Esophagus squamous epithelium (tissue), 5 donors: ENCODE results near the gene PLEKHN1. TPM values are rescaled to one million over a fixed set of nuclear protein-coding genes. Genes with fewer than 3 reads are reported as not detected.

Experiments
- DNase-seq: peaks from one replicate; lab custom pipeline; 2025; lab: John Stamatoyannopoulos, UW
- H3K27ac ChIP-seq, 4 donors: fragments of 200-600 bp; sonication (generic); one replicate each; pipeline ENCODE4 v1.5.1; 2016 to 2019; ENCODE audit warnings: mild to moderate bottlenecking in 1 of 4
- H3K27me3 ChIP-seq, 4 donors: fragments of 200-600 bp; sonication (generic); 1 replicate in 3 of 4; 2 replicates in 1 of 4; pipeline versions ENCODE4 v1.5.1 to v1.6.0; 2017 to 2021; ENCODE audit warnings: antibody characterized with exemption in 1 of 4
- H3K36me3 ChIP-seq, 3 donors: fragments of 200-600 bp; sonication (generic); one replicate each; pipeline ENCODE4 v1.5.1; 2016 to 2019
- H3K4me1 ChIP-seq, 3 donors: fragments of 200-600 bp; sonication (generic); one replicate each; pipeline ENCODE4 v1.5.1; 2017 to 2019
- H3K4me3 ChIP-seq, 4 donors: fragments of 200-600 bp; sonication (generic); 1 replicate in 3 of 4; 2 replicates in 1 of 4; pipeline ENCODE4 v1.5.1; 2016 to 2019; ENCODE audit warnings: mild to moderate bottlenecking in 2 of 4, moderate library complexity in 1 of 4
- H3K9me3 ChIP-seq, 3 donors: fragments of 200-600 bp; sonication (generic); one replicate each; pipeline ENCODE4 v1.5.1; 2016 to 2019
- POLR2A ChIP-seq, 4 donors: fragments of 450-650 bp; IDR thresholded peaks; one replicate each; pipeline ENCODE4 v1.6.1; 2017; ENCODE audit warnings: antibody characterized with exemption in 4 of 4, mild to moderate bottlenecking in 4 of 4, moderate library complexity in 3 of 4
- WGBS, 2 donors: methylation state at CpG; one replicate each; pipeline ENCODE4 v1.1.5; 2018; 5-methylcytosine and 5-hydroxymethylcytosine counted together
- intact Hi-C: fragments of 100-400 bp; cut with DNase I; formaldehyde crosslinking; loops from one replicate; pipeline ENCODE4 v1.15.0; 2022
- small RNA-seq, 4 donors: library from RNA; depleted of rRNA; stranded (forward); fragments of <200 nt; gene quantifications; one replicate each; pipeline ENCODE3, GENCODE V24; 2016
- total RNA-seq, 4 donors: library from RNA; depleted of rRNA; stranded (reverse); fragments of >200 nt; gene quantifications; one replicate each; pipeline ENCODE4 v1.1.0, GENCODE V29; 2016
- TF ChIP-seq, protein P1 (sequence below), 6 experiments: fragments of 450-650 bp in 4 of 6; fragments of 200-600 bp in 2 of 6; sonication (generic) in 2 of 6; IDR thresholded peaks; one replicate each; pipeline ENCODE4 v1.5.1; 2016 to 2019; ENCODE audit warnings: antibody characterized with exemption in 6 of 6, mild to moderate bottlenecking in 4 of 6, moderate library complexity in 4 of 6
- donor health status: DM: yes; HTN: yes; CAD: no.

Gene PLEKHN1
- total RNA-seq, 4 donors from 2014 or later = 16.8 to 39.6 (median 23.4) TPM

DNA sequence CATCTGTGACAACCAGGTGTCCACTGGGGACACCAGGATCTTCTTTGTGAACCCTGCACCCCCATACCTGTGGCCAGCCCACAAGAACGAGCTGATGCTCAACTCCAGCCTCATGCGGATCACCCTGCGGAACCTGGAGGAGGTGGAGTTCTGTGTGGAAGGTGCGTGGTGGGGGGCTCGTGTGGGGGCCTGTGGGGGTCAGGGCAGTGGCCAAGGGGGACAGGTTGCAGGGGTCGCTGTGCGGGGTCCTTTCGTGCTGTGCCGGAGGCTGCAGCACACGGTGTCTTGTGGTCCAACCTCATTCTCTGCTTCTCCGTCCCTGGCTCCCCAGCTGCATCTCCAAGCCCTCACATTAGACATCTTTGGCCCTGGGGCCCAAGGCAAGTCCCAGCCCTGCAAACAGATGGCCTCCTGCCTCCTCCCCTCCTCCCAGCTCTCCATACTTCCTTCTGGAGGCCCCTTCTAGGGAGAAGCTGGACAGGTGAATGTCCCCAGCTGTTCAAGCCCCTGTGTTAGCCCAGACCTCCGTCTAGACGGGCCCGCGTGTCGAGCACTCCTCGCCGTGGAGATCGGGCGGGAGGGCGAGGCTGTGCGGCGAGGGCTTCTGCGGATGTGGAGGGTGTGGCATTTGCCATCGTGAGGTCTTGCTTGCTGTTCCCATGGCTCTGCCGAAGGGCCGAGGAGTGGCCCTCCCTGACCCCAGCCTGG lies 56.2 kb downstream of the PLEKHN1 start:
- 0 to 67% methylated on average over 1 to 3 of the region's 27 CpGs for WGBS, 2 donors
- Histone ChIP-seq H3K27me3 (peaks cover 0 to 11% (median 0%) of the 10 kb centered on the region in 4 donors), H3K9me3 (no peaks in the 10 kb centered on the region), H3K36me3 (peaks cover 0 to 3% (median 0%) of the 10 kb centered on the region in 3 donors), H3K4me3 (no peak overlapping the region), H3K4me1 (peaks cover 36 to 76% (median 47%) of the 10 kb centered on the region in 3 donors), H3K27ac (no peak overlapping the region)
- TF ChIP-seq, protein P1, sequence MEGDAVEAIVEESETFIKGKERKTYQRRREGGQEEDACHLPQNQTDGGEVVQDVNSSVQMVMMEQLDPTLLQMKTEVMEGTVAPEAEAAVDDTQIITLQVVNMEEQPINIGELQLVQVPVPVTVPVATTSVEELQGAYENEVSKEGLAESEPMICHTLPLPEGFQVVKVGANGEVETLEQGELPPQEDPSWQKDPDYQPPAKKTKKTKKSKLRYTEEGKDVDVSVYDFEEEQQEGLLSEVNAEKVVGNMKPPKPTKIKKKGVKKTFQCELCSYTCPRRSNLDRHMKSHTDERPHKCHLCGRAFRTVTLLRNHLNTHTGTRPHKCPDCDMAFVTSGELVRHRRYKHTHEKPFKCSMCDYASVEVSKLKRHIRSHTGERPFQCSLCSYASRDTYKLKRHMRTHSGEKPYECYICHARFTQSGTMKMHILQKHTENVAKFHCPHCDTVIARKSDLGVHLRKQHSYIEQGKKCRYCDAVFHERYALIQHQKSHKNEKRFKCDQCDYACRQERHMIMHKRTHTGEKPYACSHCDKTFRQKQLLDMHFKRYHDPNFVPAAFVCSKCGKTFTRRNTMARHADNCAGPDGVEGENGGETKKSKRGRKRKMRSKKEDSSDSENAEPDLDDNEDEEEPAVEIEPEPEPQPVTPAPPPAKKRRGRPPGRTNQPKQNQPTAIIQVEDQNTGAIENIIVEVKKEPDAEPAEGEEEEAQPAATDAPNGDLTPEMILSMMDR (IDR thresholded peaks at IDR 0.05) = no peak
- no peak for TF ChIP-seq POLR2A (IDR thresholded peaks at IDR 0.05)
- intact Hi-C loops = no loop called here
- no peak for DNase-seq

DNA sequence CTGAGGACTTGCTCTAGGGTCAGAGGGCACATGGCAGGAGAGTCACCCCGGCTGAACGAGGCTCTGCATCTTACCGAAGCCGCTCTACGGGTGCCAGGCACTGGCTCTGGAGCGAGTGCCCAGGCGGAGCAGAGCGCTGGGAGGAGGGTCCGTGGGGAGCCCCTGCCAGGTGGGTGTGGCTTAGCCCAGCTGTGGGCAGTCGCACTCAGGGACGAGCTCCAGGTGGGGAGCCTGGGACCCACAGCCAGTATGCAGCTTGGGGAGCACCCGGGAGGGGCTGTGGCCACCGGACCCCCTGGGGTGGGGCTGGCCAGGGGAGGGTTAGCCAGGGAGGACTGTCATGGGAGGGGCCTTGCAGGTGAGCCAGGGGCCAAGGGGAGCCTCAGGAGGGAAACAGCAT lies 57.4 kb downstream of the PLEKHN1 start:
- H3K27me3 ChIP-seq = peaks cover 0 to 11% (median 0%) of the 10 kb centered on the region in 4 donors
- no peak for DNase-seq
- intact Hi-C loops = no loop called here
- no peak overlapping the region for H3K27ac ChIP-seq
- H3K36me3 ChIP-seq = peaks cover 0 to 6% (median 0%) of the 10 kb centered on the region in 3 donors
- no peak overlapping the region for H3K4me3 ChIP-seq
- peaks cover 36 to 75% (median 47%) of the 10 kb centered on the region in 3 donors for H3K4me1 ChIP-seq
- no peaks in the 10 kb centered on the region for H3K9me3 ChIP-seq
- TF ChIP-seq POLR2A (IDR thresholded peaks at IDR 0.05) = no peak
- TF ChIP-seq, protein P1 (IDR thresholded peaks at IDR 0.05) = no peak
- 52 to 60% methylated on average over 8 to 10 of the region's 13 CpGs for WGBS, 2 donors

DNA sequence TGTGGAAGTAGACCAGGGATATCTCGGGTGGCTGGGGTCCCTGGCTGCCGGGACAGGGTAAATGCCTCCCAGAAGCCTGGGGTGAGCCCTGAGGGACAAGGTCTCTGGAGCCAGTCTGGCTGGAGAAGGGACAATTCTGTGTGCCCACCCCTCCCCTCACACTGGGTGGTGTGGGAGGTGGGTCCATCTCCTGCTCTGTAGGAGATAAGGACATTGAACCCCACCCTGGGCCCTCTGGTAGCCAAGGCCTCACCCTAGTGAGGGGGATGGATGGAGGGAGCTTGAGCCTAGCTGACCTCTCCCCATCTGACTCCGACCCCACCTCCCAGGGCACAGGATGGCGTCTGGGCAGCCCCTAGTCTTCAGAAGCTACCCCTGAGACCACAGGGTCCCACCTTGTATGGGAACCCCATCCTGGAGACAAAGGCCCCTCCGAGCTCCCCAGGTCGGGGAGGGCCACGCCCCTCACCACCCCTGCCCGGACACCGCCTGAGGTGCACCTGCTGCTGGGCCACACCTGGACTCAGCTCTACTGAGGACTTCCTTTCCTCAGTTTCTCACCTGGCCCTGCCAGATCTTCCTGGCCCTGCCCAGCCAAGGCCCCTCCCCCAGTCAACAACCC lies 58.0 kb downstream of the PLEKHN1 start:
- H3K4me1 ChIP-seq = peaks cover 32 to 70% (median 47%) of the 10 kb centered on the region in 3 donors
- H3K36me3 ChIP-seq = peaks cover 0 to 6% (median 0%) of the 10 kb centered on the region in 3 donors
- H3K27me3 ChIP-seq = peaks cover 0 to 11% (median 0%) of the 10 kb centered on the region in 4 donors
- H3K9me3 ChIP-seq = no peaks in the 10 kb centered on the region
- intact Hi-C loops = no loop called here
- no peak for DNase-seq
- peak overlapping the region in 3 of 4 donors; percentile 8 to 57 (median 35) for H3K4me3 ChIP-seq
- H3K27ac ChIP-seq = peak overlapping the region; percentile 65 to 79 (median 72)
- TF ChIP-seq, protein P1 (IDR thresholded peaks at IDR 0.05) = no peak
- no peak for TF ChIP-seq POLR2A (IDR thresholded peaks at IDR 0.05)
- 41 to 61% methylated on average over 7 of the region's 9 CpGs for WGBS, 2 donors

DNA sequence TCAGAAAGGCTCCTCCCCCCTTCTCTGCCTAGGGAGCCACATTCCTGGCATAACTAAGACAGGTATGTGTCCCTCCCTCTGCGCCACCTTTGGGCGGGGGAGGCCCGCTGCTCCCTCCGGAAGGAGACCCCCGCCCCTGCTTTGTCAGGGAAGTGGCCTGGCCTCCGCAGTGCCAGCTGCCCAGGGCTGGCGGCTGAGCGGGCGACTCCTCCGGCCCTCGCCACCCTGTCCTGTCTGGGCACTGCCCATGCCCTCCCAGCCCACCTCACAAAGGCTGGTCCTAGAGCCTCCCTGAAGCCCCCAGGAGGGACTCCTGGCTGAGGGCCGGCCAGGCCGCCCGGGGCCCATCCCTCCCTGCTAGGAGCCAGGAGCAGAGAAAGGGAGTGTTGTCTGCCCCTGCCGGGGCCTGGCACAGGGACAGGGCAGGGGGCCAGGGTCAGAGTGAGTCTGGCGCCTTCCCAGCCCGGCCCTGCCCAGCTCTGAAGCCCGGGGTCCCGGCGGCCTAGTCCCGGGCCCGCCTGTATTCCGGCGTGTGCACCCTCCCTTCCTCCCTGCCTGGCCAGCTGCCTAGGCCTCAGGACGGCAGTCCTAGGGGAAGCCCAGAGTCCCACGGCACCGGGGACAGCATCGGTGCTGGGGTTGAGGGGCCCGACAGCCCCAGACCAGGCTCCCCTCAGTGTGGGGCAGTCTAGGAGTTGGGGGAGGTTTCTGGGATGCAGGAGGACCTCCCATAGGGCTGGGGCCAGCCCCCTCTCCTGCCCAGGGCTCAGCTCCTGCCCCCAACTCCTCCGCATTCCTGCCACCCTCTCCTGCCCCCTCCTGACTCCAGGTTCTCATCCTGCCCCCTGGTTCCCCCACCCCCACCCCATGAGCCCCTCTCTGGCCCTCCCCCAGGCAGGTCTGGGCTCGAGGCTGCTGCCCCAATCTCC lies 58.8 kb downstream of the PLEKHN1 start:
- Histone ChIP-seq H3K9me3 (no peaks in the 10 kb centered on the region), H3K27ac (peak overlapping the region; percentile 65 to 79 (median 72)), H3K4me1 (peaks cover 32 to 70% (median 47%) of the 10 kb centered on the region in 3 donors), H3K27me3 (peaks cover 0 to 11% (median 0%) of the 10 kb centered on the region in 4 donors), H3K4me3 (peak overlapping the region; percentile 8 to 57 (median 24)), H3K36me3 (peaks cover 0 to 6% (median 0%) of the 10 kb centered on the region in 3 donors)
- intact Hi-C loops = no loop called here
- TF ChIP-seq, protein P1 (IDR thresholded peaks at IDR 0.05) = no peak
- peak in 1 of 4 donors; percentile 35 for TF ChIP-seq POLR2A (IDR thresholded peaks at IDR 0.05)
- 0% methylated on average over 1 of the region's 31 CpGs; no CpG with 5 or more reads in 1 of the 2 donors for WGBS, 2 donors
- no peak for DNase-seq

Small RNA genes lying within 50 kb of the gene (small RNA-seq; reads per million reads assigned to genes)
- gene AL645608.3 = 0 reads per million in 4 donors

Other genes with a start within 250 kb of the PLEKHN1 start
- gene SAMD11, start 42.6 kb upstream of the PLEKHN1 start, total RNA-seq = under 1 TPM in 3 of 4 donors, not detected in 1; 0.48 to 0.95 (median 0.57) TPM
- gene NOC2L, start 7.2 kb upstream of the PLEKHN1 start, total RNA-seq = 10 to 100 TPM; 57.9 to 80.2 (median 60.4) TPM
- 10 to 100 TPM in 3 of 4 donors, 1 to 10 TPM in 1; 8.7 to 13.8 (median 10.3) TPM for gene KLHL17, start 5.9 kb upstream of the PLEKHN1 start, total RNA-seq
- not detected for gene PERM1, start 15.6 kb downstream of the PLEKHN1 start, total RNA-seq
- gene HES4, start 33.6 kb downstream of the PLEKHN1 start, total RNA-seq = 10 to 100 TPM; 15.1 to 16.2 (median 15.3) TPM
- 10 to 100 TPM in 2 of 4 donors, 1 to 10 TPM in 2; 7.2 to 44.3 (median 10.3) TPM for gene ISG15, start 47.0 kb downstream of the PLEKHN1 start, total RNA-seq
- gene AGRN, start 53.6 kb downstream of the PLEKHN1 start, total RNA-seq = 10 to 100 TPM; 20.0 to 35.8 (median 32.0) TPM
- 10 to 100 TPM; 11.8 to 25.3 (median 12.3) TPM for gene RNF223, start 107.8 kb downstream of the PLEKHN1 start, total RNA-seq
- gene C1orf159, start 149.6 kb downstream of the PLEKHN1 start, total RNA-seq = 10 to 100 TPM in 3 of 4 donors, 1 to 10 TPM in 1; 6.9 to 19.6 (median 14.7) TPM
- gene TTLL10, start 207.4 kb downstream of the PLEKHN1 start, total RNA-seq = under 1 TPM in 2 of 4 donors, not detected in 2; 0.19 to 0.44 TPM
- 10 to 100 TPM in 1 of 4 donors, 1 to 10 TPM in 3; 2.0 to 21.0 (median 2.8) TPM for gene TNFRSF18, start 240.1 kb downstream of the PLEKHN1 start, total RNA-seq
- 1 to 10 TPM in 1 of 4 donors, under 1 TPM in 2, not detected in 1; 0.40 to 1.3 (median 0.57) TPM for gene TNFRSF4, start 247.7 kb downstream of the PLEKHN1 start, total RNA-seq